SK-N-SH (cell line): Measurements from ENCODE around the gene DENND1A.

Experiments used
- EP300 ChIP-seq, 2 experiments: IDR thresholded peaks; 2 replicates each; pipeline versions ENCODE4 v1.4.0 to v1.6.1; 2012; ENCODE audit warnings: borderline replicate concordance in 1 of 2, low read depth in 1 of 2, low read length in 1 of 2
- EZH2phosphoT487 ChIP-seq: fragments of 200-600 bp; sonication (generic); IDR thresholded peaks from 2 replicates; pipeline ENCODE4 v1.6.1; 2017; ENCODE audit warnings: low read depth, mixed run types, mild to moderate bottlenecking, antibody characterized with exemption, moderate library complexity, borderline replicate concordance
- GATA2 ChIP-seq: sonication (generic); formaldehyde crosslinking; IDR thresholded peaks from 2 replicates; pipeline ENCODE4 v1.5.0; 2020; ENCODE audit warnings: mild to moderate bottlenecking, missing genetic modification reagents
- MEF2A ChIP-seq: IDR thresholded peaks from 2 replicates; pipeline ENCODE4 v1.4.0; 2012; ENCODE audit warnings: low read depth, borderline replicate concordance
- POLR2AphosphoS5 ChIP-seq: IDR thresholded peaks from 2 replicates; pipeline ENCODE4 v1.6.1; 2012; ENCODE audit warnings: low read depth, low read length
- SIN3A ChIP-seq: IDR thresholded peaks from 2 replicates; pipeline ENCODE4 v1.6.1; 2012; ENCODE audit warnings: low read depth, mild to moderate bottlenecking, low read length, moderate library complexity, borderline replicate concordance
- TCF12 ChIP-seq: IDR thresholded peaks from 2 replicates; pipeline ENCODE4 v1.4.0; 2012
- TF ChIP-seq, protein P1 (sequence below): fragments of 200-600 bp; sonication (generic); IDR thresholded peaks from 2 replicates; pipeline ENCODE4 v1.6.1; 2017; ENCODE audit warnings: antibody characterized with exemption, mild to moderate bottlenecking, moderate library complexity

DNA sequence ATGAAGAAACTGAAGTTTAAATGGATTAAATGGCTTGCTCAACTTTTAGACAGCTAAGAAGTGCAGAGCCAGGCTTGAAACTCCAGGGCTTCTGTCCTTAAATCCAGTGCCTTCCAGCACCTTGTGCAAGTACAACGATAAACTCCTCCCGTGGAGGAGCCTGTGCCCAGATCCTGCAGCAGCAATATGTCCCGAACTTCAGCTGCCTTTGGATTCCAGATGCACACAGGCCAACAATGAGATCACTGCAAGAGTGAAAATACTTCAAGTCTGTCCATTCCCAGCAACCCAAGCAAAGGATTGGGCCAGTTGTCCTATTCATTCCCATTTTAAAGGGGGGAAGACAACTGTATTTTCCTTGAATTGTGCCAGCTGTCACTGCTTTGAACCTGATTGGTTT lies 374.3 kb downstream of the DENND1A start:
- TF ChIP-seq, protein P1, sequence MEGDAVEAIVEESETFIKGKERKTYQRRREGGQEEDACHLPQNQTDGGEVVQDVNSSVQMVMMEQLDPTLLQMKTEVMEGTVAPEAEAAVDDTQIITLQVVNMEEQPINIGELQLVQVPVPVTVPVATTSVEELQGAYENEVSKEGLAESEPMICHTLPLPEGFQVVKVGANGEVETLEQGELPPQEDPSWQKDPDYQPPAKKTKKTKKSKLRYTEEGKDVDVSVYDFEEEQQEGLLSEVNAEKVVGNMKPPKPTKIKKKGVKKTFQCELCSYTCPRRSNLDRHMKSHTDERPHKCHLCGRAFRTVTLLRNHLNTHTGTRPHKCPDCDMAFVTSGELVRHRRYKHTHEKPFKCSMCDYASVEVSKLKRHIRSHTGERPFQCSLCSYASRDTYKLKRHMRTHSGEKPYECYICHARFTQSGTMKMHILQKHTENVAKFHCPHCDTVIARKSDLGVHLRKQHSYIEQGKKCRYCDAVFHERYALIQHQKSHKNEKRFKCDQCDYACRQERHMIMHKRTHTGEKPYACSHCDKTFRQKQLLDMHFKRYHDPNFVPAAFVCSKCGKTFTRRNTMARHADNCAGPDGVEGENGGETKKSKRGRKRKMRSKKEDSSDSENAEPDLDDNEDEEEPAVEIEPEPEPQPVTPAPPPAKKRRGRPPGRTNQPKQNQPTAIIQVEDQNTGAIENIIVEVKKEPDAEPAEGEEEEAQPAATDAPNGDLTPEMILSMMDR = no peak
- TF ChIP-seq EZH2phosphoT487 (no peak), POLR2AphosphoS5 (no peak), GATA2 (CRISPR knock-in tag) (no peak), TCF12 (no peak), SIN3A (no peak), MEF2A (no peak), EP300 (IDR thresholded peaks at IDR 0.05; ENCODE audit: borderline replicate concordance in 1 of 2, low read depth in 1 of 2, low read length in 1 of 2) (no peak)
